Panc1 (cell line): ENCODE data around the gene FAM13C.

Experiments used
- POLR2AphosphoS5 ChIP-seq: IDR thresholded peaks from 2 replicates; pipeline ENCODE4 v1.6.1; 2012; ENCODE audit warnings: mild to moderate bottlenecking, low read depth, low read length, moderate library complexity
- SIN3A ChIP-seq: IDR thresholded peaks from 2 replicates; pipeline ENCODE4 v1.6.1; 2012; ENCODE audit warnings: low read depth, mild to moderate bottlenecking, low read length, moderate library complexity, borderline replicate concordance; ENCODE audit not compliant: insufficient read depth
- TCF7L2 ChIP-seq: IDR thresholded peaks from 2 replicates; pipeline ENCODE4 v1.6.1; 2011; ENCODE audit warnings: mild to moderate bottlenecking, low read depth, low read length, inconsistent platforms
- TF ChIP-seq, protein P1 (sequence below): fragments of 450-650 bp; IDR thresholded peaks from 2 replicates; pipeline ENCODE4 v1.5.1; 2017; ENCODE audit warnings: mild to moderate bottlenecking
- TF ChIP-seq, protein P2 (sequence below), 2 experiments: IDR thresholded peaks; 2 replicates each; pipeline ENCODE4 v1.6.1; 2011 to 2012; ENCODE audit warnings: low read depth in 2 of 2, control low read depth in 1 of 2, low read length in 1 of 2, mild to moderate bottlenecking in 1 of 2, moderate library complexity in 1 of 2; ENCODE audit not compliant: insufficient read depth in 1 of 2

GRCh38 chr10:59216178-59216869 is 146.0 kb downstream of the FAM13C start:
- TF ChIP-seq POLR2AphosphoS5 (no peak), SIN3A (no peak), TCF7L2 (no peak)
- TF ChIP-seq, protein P1, sequence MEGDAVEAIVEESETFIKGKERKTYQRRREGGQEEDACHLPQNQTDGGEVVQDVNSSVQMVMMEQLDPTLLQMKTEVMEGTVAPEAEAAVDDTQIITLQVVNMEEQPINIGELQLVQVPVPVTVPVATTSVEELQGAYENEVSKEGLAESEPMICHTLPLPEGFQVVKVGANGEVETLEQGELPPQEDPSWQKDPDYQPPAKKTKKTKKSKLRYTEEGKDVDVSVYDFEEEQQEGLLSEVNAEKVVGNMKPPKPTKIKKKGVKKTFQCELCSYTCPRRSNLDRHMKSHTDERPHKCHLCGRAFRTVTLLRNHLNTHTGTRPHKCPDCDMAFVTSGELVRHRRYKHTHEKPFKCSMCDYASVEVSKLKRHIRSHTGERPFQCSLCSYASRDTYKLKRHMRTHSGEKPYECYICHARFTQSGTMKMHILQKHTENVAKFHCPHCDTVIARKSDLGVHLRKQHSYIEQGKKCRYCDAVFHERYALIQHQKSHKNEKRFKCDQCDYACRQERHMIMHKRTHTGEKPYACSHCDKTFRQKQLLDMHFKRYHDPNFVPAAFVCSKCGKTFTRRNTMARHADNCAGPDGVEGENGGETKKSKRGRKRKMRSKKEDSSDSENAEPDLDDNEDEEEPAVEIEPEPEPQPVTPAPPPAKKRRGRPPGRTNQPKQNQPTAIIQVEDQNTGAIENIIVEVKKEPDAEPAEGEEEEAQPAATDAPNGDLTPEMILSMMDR = no peak
- TF ChIP-seq, protein P2, sequence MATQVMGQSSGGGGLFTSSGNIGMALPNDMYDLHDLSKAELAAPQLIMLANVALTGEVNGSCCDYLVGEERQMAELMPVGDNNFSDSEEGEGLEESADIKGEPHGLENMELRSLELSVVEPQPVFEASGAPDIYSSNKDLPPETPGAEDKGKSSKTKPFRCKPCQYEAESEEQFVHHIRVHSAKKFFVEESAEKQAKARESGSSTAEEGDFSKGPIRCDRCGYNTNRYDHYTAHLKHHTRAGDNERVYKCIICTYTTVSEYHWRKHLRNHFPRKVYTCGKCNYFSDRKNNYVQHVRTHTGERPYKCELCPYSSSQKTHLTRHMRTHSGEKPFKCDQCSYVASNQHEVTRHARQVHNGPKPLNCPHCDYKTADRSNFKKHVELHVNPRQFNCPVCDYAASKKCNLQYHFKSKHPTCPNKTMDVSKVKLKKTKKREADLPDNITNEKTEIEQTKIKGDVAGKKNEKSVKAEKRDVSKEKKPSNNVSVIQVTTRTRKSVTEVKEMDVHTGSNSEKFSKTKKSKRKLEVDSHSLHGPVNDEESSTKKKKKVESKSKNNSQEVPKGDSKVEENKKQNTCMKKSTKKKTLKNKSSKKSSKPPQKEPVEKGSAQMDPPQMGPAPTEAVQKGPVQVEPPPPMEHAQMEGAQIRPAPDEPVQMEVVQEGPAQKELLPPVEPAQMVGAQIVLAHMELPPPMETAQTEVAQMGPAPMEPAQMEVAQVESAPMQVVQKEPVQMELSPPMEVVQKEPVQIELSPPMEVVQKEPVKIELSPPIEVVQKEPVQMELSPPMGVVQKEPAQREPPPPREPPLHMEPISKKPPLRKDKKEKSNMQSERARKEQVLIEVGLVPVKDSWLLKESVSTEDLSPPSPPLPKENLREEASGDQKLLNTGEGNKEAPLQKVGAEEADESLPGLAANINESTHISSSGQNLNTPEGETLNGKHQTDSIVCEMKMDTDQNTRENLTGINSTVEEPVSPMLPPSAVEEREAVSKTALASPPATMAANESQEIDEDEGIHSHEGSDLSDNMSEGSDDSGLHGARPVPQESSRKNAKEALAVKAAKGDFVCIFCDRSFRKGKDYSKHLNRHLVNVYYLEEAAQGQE (IDR thresholded peaks at IDR 0.05; ENCODE audit: insufficient read depth in 1 of 2, low read depth in 2 of 2, low read length in 1 of 2) = no peak
